ENCODE data around the gene FAIM2. TPM values are rescaled to one million over a fixed set of nuclear protein-coding genes. Genes with fewer than 3 reads are reported as not detected.
"Not testable (repeated sequence)": the region's sequence is repeated elsewhere in the genome, so short reads cannot be mapped to it uniquely, and the experiment has no call there.

Gene FAIM2
- polyA plus RNA-seq, 1 donor from 2014 or later, result 5.3 TPM

- H3K27me3 ChIP-seq (ENCODE audit: insufficient read depth, low read depth, low read length), result no peaks in the 10 kb centered on the region
- no peak overlapping the region for H3K27ac ChIP-seq (ENCODE audit: low read length)
- no peak overlapping the region for H3K9ac ChIP-seq (ENCODE audit: low read length)
- no peaks in the 10 kb centered on the region for H4K20me1 ChIP-seq (ENCODE audit: insufficient read depth)
- no peak overlapping the region for H3K4me2 ChIP-seq (ENCODE audit: low read length)
- H3K36me3 ChIP-seq (ENCODE audit: insufficient read depth, low read length), result no peaks in the 10 kb centered on the region
- H3K79me2 ChIP-seq (replicated peaks; ENCODE audit: insufficient read depth, low read length), result no peaks in the 10 kb centered on the region
- H3K4me3 ChIP-seq (ENCODE audit: low read length), result no peak overlapping the region
- H2AFZ ChIP-seq (ENCODE audit: low read depth, low read length), result no peak overlapping the region
- no peaks in the 10 kb centered on the region for H3K9me3 ChIP-seq (ENCODE audit: low read length)
- TF ChIP-seq EP300 (conservative IDR thresholded peaks at IDR 0.05; ENCODE audit: poor library complexity, severe bottlenecking) (no peak), SMC3 (conservative IDR thresholded peaks at IDR 0.05; ENCODE audit: poor library complexity) (no peak), RAD21 (conservative IDR thresholded peaks at IDR 0.05) (no peak), CTCF (IDR thresholded peaks at IDR 0.05; ENCODE audit: poor library complexity, severe bottlenecking) (no peak), POLR2AphosphoS5 (IDR thresholded peaks at IDR 0.05) (no peak), TAF1 (IDR thresholded peaks at IDR 0.05; ENCODE audit: low read depth) (no peak), MXI1 (conservative IDR thresholded peaks at IDR 0.05; ENCODE audit: poor library complexity, severe bottlenecking) (no peak), EZH2 (IDR thresholded peaks at IDR 0.05; ENCODE audit: borderline replicate concordance, insufficient read depth, low read length, poor library complexity, severe bottlenecking) (no peak), REST (IDR thresholded peaks at IDR 0.05; ENCODE audit: borderline replicate concordance) (no peak)
- H3F3A ChIP-seq (ENCODE audit: insufficient read depth, low read length, poor library complexity, severe bottlenecking), result no peaks in the 10 kb centered on the region
- H3K9me2 ChIP-seq (ENCODE audit: insufficient read depth, low read length), result no peaks in the 10 kb centered on the region
Observed at GRCh38 chr12:49881415-49882247, 22.1 kb downstream of the FAIM2 start.

GRCh38 chr12:49880756-49881414 is 22.8 kb downstream of the FAIM2 start:
- Histone ChIP-seq H3K9me2 (ENCODE audit: insufficient read depth, low read length) (no peaks in the 10 kb centered on the region), H3K79me2 (replicated peaks; ENCODE audit: insufficient read depth, low read length) (no peaks in the 10 kb centered on the region), H3F3A (ENCODE audit: insufficient read depth, low read length, poor library complexity, severe bottlenecking) (no peaks in the 10 kb centered on the region), H3K9ac (ENCODE audit: low read length) (no peak overlapping the region), H2AFZ (ENCODE audit: low read depth, low read length) (no peak overlapping the region), H3K27ac (ENCODE audit: low read length) (no peak overlapping the region), H3K4me3 (ENCODE audit: low read length) (no peak overlapping the region), H3K9me3 (ENCODE audit: low read length) (no peaks in the 10 kb centered on the region), H3K4me2 (ENCODE audit: low read length) (no peak overlapping the region), H3K36me3 (ENCODE audit: insufficient read depth, low read length) (no peaks in the 10 kb centered on the region), H3K27me3 (ENCODE audit: insufficient read depth, low read depth, low read length) (no peaks in the 10 kb centered on the region), H4K20me1 (ENCODE audit: insufficient read depth) (no peaks in the 10 kb centered on the region)
- no peak for TF ChIP-seq SMC3 (conservative IDR thresholded peaks at IDR 0.05; ENCODE audit: poor library complexity)
- TF ChIP-seq EZH2 (IDR thresholded peaks at IDR 0.05; ENCODE audit: borderline replicate concordance, insufficient read depth, low read length, poor library complexity, severe bottlenecking), result no peak
- no peak for TF ChIP-seq REST (IDR thresholded peaks at IDR 0.05; ENCODE audit: borderline replicate concordance)
- no peak for TF ChIP-seq CTCF (IDR thresholded peaks at IDR 0.05; ENCODE audit: poor library complexity, severe bottlenecking)
- no peak for TF ChIP-seq POLR2AphosphoS5 (IDR thresholded peaks at IDR 0.05)

- H3K27ac ChIP-seq (ENCODE audit: low read length); H3K27me3 ChIP-seq (ENCODE audit: insufficient read depth, low read depth, low read length); H3K79me2 ChIP-seq (replicated peaks; ENCODE audit: insufficient read depth, low read length); H4K20me1 ChIP-seq (ENCODE audit: insufficient read depth); H3K9me2 ChIP-seq (ENCODE audit: insufficient read depth, low read length); H3K36me3 ChIP-seq (ENCODE audit: insufficient read depth, low read length); H3K9me3 ChIP-seq (ENCODE audit: low read length); H2AFZ ChIP-seq (ENCODE audit: low read depth, low read length); H3K4me2 ChIP-seq (ENCODE audit: low read length); H3F3A ChIP-seq (ENCODE audit: insufficient read depth, low read length, poor library complexity, severe bottlenecking); H3K9ac ChIP-seq (ENCODE audit: low read length); H3K4me3 ChIP-seq (ENCODE audit: low read length): not testable (repeated sequence)
Observed at GRCh38 chr12:49879065-49879464, 24.6 kb downstream of the FAIM2 start.

Measured in neural cell (in vitro differentiated cells).